Loucy (cell line): ENCODE results near the gene DNAAF8.

ENCODE experiments used
- EZH2phosphoT487 ChIP-seq: fragments of 200-600 bp; IDR thresholded peaks from 2 replicates; pipeline ENCODE4 v1.6.1; 2018; ENCODE audit warnings: antibody characterized with exemption, mild to moderate bottlenecking, moderate library complexity, borderline replicate concordance
- TF ChIP-seq, protein P1 (sequence below): fragments of 200-600 bp; sonication (generic); conservative IDR thresholded peaks from 2 replicates; pipeline ENCODE4 v1.5.1; 2014; ENCODE audit warnings: mild to moderate bottlenecking, antibody characterized with exemption, low read length

DNA sequence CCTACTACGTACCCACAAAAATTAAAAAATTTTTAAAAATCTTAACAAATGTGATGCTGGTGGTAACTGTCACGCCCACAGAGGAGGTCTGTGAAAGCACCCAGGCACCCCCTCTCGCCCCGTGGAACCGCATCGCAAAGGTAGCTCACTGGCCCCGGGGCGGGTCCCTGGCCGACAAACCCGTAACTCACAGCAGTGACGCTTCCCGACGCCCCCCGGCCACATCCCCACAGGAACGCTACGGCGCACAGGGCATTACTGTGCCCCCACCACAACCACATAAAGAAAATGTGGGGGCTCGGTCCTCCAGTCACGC, 632 bp upstream of the DNAAF8 start:
- TF ChIP-seq, protein P1, sequence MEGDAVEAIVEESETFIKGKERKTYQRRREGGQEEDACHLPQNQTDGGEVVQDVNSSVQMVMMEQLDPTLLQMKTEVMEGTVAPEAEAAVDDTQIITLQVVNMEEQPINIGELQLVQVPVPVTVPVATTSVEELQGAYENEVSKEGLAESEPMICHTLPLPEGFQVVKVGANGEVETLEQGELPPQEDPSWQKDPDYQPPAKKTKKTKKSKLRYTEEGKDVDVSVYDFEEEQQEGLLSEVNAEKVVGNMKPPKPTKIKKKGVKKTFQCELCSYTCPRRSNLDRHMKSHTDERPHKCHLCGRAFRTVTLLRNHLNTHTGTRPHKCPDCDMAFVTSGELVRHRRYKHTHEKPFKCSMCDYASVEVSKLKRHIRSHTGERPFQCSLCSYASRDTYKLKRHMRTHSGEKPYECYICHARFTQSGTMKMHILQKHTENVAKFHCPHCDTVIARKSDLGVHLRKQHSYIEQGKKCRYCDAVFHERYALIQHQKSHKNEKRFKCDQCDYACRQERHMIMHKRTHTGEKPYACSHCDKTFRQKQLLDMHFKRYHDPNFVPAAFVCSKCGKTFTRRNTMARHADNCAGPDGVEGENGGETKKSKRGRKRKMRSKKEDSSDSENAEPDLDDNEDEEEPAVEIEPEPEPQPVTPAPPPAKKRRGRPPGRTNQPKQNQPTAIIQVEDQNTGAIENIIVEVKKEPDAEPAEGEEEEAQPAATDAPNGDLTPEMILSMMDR, result no peak
- TF ChIP-seq EZH2phosphoT487, result no peak
